HEK293 (cell line): ENCODE data around the gene ATMIN.

Experiments used
- CTCF ChIA-PET: fragments of 350-600 bp; formaldehyde crosslinking; extraction: SDS; loops from one replicate; lab custom pipeline; 2021; ENCODE audit warnings: antibody characterized with exemption; lab: Yijun Ruan, JAX
- POLR2A ChIA-PET: fragments of 300-600 bp; formaldehyde crosslinking; extraction: SDS; loops from one replicate; lab custom pipeline; 2020; ENCODE audit warnings: antibody characterized with exemption, inconsistent platforms; lab: Yijun Ruan, JAX
- H3K27ac ChIP-seq: fragments of 200-500 bp; sonication (Bioruptor generic); 2 replicates; pipeline ENCODE4 v1.5.1; 2014; ENCODE audit warnings: low read depth, low read length, control low read depth, inconsistent platforms; ENCODE audit errors: extremely low read depth
- H3K36me3 ChIP-seq, 2 experiments: fragments of 200-500 bp in 1 of 2; sonication (Bioruptor generic) in 1 of 2; 1 replicate in 1 of 2; 2 replicates in 1 of 2; pipeline ENCODE4 v1.5.1; 2014 to 2017; ENCODE audit warnings: inconsistent platforms in 2 of 2, low read length in 2 of 2; ENCODE audit not compliant: control insufficient read depth in 2 of 2, insufficient read depth in 1 of 2
- H3K4me1 ChIP-seq: fragments of 200-500 bp; sonication (Bioruptor generic); 2 replicates; pipeline ENCODE4 v1.5.1; 2014; ENCODE audit warnings: mild to moderate bottlenecking, low read length, inconsistent platforms; ENCODE audit not compliant: control insufficient read depth, insufficient read depth
- H3K4me3 ChIP-seq: 2 replicates; pipeline ENCODE4 v1.5.1; 2011; ENCODE audit warnings: low read depth, mild to moderate bottlenecking, control low read depth, low read length, moderate library complexity
- H3K9me3 ChIP-seq: fragments of 200-500 bp; sonication (Bioruptor generic); 2 replicates; pipeline ENCODE4 v1.5.1; 2014; ENCODE audit warnings: low read depth, low read length, inconsistent platforms; ENCODE audit not compliant: control insufficient read depth, insufficient read depth
- INSM2 ChIP-seq: fragments of 450-650 bp; formaldehyde crosslinking; IDR thresholded peaks from 2 replicates; pipeline ENCODE4 v1.5.1; 2016; ENCODE audit warnings: missing biosample characterization, missing genetic modification characterization
- KLF8 ChIP-seq: fragments of 450-650 bp; formaldehyde crosslinking; IDR thresholded peaks from 2 replicates; pipeline ENCODE4 v1.5.1; 2016; ENCODE audit warnings: missing biosample characterization, missing genetic modification characterization
- KLF9 ChIP-seq: fragments of 450-650 bp; formaldehyde crosslinking; IDR thresholded peaks from 2 replicates; pipeline ENCODE4 v1.5.1; 2016; ENCODE audit warnings: missing biosample characterization, missing genetic modification characterization, low read depth
- MZF1 ChIP-seq: fragments of 450-650 bp; formaldehyde crosslinking; IDR thresholded peaks from 2 replicates; pipeline ENCODE4 v1.5.1; 2017; ENCODE audit warnings: missing biosample characterization, missing genetic modification characterization, borderline replicate concordance
- PRDM1 ChIP-seq: fragments of 450-650 bp; formaldehyde crosslinking; IDR thresholded peaks from 2 replicates; pipeline ENCODE4; 2016; ENCODE audit warnings: missing biosample characterization, missing genetic modification characterization
- PRDM4 ChIP-seq: fragments of 450-650 bp; formaldehyde crosslinking; IDR thresholded peaks from 2 replicates; pipeline ENCODE4 v1.5.1; 2017; ENCODE audit warnings: missing biosample characterization, missing genetic modification characterization
- ZBTB1 ChIP-seq: fragments of 450-650 bp; formaldehyde crosslinking; IDR thresholded peaks from 2 replicates; pipeline ENCODE4 v1.5.1; 2016; ENCODE audit warnings: missing biosample characterization, missing genetic modification characterization
- ZBTB20 ChIP-seq: fragments of 450-650 bp; formaldehyde crosslinking; IDR thresholded peaks from 2 replicates; pipeline ENCODE4 v1.5.1; 2016; ENCODE audit warnings: missing biosample characterization, missing genetic modification characterization
- ZNF138 ChIP-seq: fragments of 450-650 bp; formaldehyde crosslinking; IDR thresholded peaks from 2 replicates; pipeline ENCODE4 v1.5.1; 2016; ENCODE audit warnings: missing biosample characterization, missing genetic modification characterization, borderline replicate concordance
- ZNF175 ChIP-seq: fragments of 450-650 bp; formaldehyde crosslinking; IDR thresholded peaks from 2 replicates; pipeline ENCODE4 v1.5.1; 2016; ENCODE audit warnings: missing biosample characterization, missing genetic modification characterization
- ZNF335 ChIP-seq: fragments of 450-650 bp; formaldehyde crosslinking; conservative IDR thresholded peaks from 2 replicates; pipeline ENCODE4 v1.5.1; 2016; ENCODE audit warnings: missing biosample characterization, missing genetic modification characterization
- ZNF600 ChIP-seq: fragments of 450-650 bp; formaldehyde crosslinking; IDR thresholded peaks from 2 replicates; pipeline ENCODE4 v1.5.1; 2016; ENCODE audit warnings: missing biosample characterization, missing genetic modification characterization

Gene ATMIN

GRCh38 chr16:81095953-81096714 is 60.5 kb downstream of the ATMIN start, which contains the start of gene GCSH (continued):
- TF ChIP-seq ZBTB1 (tag by site-specific recombination) (no peak), ZNF600 (tag by site-specific recombination) (peak; percentile 67), INSM2 (tag by site-specific recombination) (no peak), ZNF175 (no peak), PRDM4 (tag by site-specific recombination) (no peak), KLF8 (tag by site-specific recombination) (0 out of 2 replicates have a peak, but pooled peaks have one; percentile 42), ZBTB20 (tag by site-specific recombination) (peak; percentile 89), MZF1 (0 out of 2 replicates have a peak, but pooled peaks have one; percentile 56), KLF9 (tag by site-specific recombination) (peak; percentile 81)

- no peaks in the 10 kb centered on the region for H3K9me3 ChIP-seq
- ChIA-PET CTCF (interaction anchor here (0.6 kb wide), 2 partner anchors 74 to 243 kb away, joined by 4 read pairs; no protein-coding TSS in a partner anchor), POLR2A (no interaction called here)
- H3K4me3 ChIP-seq = no peak overlapping the region
- no peaks in the 10 kb centered on the region for H3K4me1 ChIP-seq
- H3K36me3 ChIP-seq = no peaks in the 10 kb centered on the region; a peak in 1 of 3 replicates
- TF ChIP-seq ZNF138 (tag by site-specific recombination) (no peak), PRDM1 (tag by site-specific recombination) (peak; percentile 34; the same call in 1 of the 2 replicates), ZNF335 (tag by site-specific recombination) (peak; percentile 46)
- no peak overlapping the region for H3K27ac ChIP-seq
Observed at GRCh38 chr16:81096715-81097208, 61.1 kb downstream of the ATMIN start.
